H9 (cell line): ENCODE data around the gene ARHGEF10L. TPM values are rescaled to one million over a fixed set of nuclear protein-coding genes. Genes with fewer than 3 reads are reported as not detected.

Experiments used
- DNase-seq: peaks from one replicate; pipeline ENCODE4 v3.0.0-alpha.2; 2017
- H2AFZ ChIP-seq: one replicate; pipeline ENCODE4 v1.6.1; 2013; ENCODE audit warnings: mild to moderate bottlenecking, low read length, control low read depth, moderate library complexity
- H2AK5ac ChIP-seq: 2 replicates; pipeline ENCODE4 v1.6.1; 2013; ENCODE audit warnings: low read length, control low read depth, mixed read lengths; ENCODE audit not compliant: insufficient read length
- H2BK120ac ChIP-seq: one replicate; pipeline ENCODE4 v1.6.1; 2013; ENCODE audit warnings: low read depth, mild to moderate bottlenecking, low read length, control low read depth, inconsistent platforms; ENCODE audit not compliant: poor library complexity, severe bottlenecking
- H2BK12ac ChIP-seq: 2 replicates; pipeline ENCODE4 v1.6.1; 2013; ENCODE audit warnings: low read length, control low read depth, mixed read lengths, low read depth; ENCODE audit not compliant: insufficient read length
- H2BK15ac ChIP-seq: 2 replicates; pipeline ENCODE4 v1.6.1; 2013; ENCODE audit warnings: low read depth, low read length, control low read depth
- H2BK20ac ChIP-seq: one replicate; pipeline ENCODE4 v1.6.1; 2013; ENCODE audit warnings: low read depth, mild to moderate bottlenecking, low read length, control low read depth, inconsistent platforms; ENCODE audit not compliant: poor library complexity, severe bottlenecking
- H2BK5ac ChIP-seq: 2 replicates; pipeline ENCODE4 v1.6.1; 2013; ENCODE audit warnings: low read length, control low read depth, mixed read lengths; ENCODE audit not compliant: insufficient read length
- H3K14ac ChIP-seq: 2 replicates; pipeline ENCODE4 v1.6.1; 2013; ENCODE audit warnings: low read length, control low read depth; ENCODE audit not compliant: insufficient read depth
- H3K18ac ChIP-seq: 2 replicates; pipeline ENCODE4 v1.6.1; 2013; ENCODE audit warnings: low read depth, mild to moderate bottlenecking, mixed read lengths, low read length, control low read depth; ENCODE audit not compliant: insufficient read length
- H3K23ac ChIP-seq: 2 replicates; pipeline ENCODE4 v1.6.1; 2013; ENCODE audit warnings: low read length, control low read depth, mixed read lengths, low read depth; ENCODE audit not compliant: insufficient read length
- H3K23me2 ChIP-seq: 2 replicates; pipeline ENCODE4 v1.6.1; 2013; ENCODE audit warnings: low read depth, mild to moderate bottlenecking, mixed read lengths, low read length, control low read depth; ENCODE audit not compliant: insufficient read length, poor library complexity, severe bottlenecking
- H3K27ac ChIP-seq: 2 replicates; pipeline ENCODE4 v1.5.1; 2013; ENCODE audit warnings: low read length, control low read depth, mixed read lengths, low read depth; ENCODE audit not compliant: insufficient read length
- H3K27me3 ChIP-seq: 2 replicates; pipeline ENCODE4 v1.6.1; 2013; ENCODE audit warnings: low read length, control low read depth, inconsistent platforms; ENCODE audit not compliant: insufficient read depth
- H3K4ac ChIP-seq: 2 replicates; pipeline ENCODE4 v1.6.1; 2013; ENCODE audit warnings: low read depth, mild to moderate bottlenecking, control low read depth, inconsistent platforms, low read length, moderate library complexity
- H3K4me1 ChIP-seq: 2 replicates; pipeline ENCODE4 v1.6.1; 2013; ENCODE audit warnings: low read length, control low read depth, inconsistent platforms; ENCODE audit not compliant: insufficient read depth
- H3K4me2 ChIP-seq: 2 replicates; pipeline ENCODE4 v1.6.1; 2013; ENCODE audit warnings: low read length, control low read depth, mixed read lengths; ENCODE audit not compliant: insufficient read length, insufficient read depth
- H3K56ac ChIP-seq: 2 replicates; pipeline ENCODE4 v1.6.1; 2013; ENCODE audit warnings: low read depth, mild to moderate bottlenecking, mixed read lengths, low read length, control low read depth; ENCODE audit not compliant: insufficient read length
- H3K79me1 ChIP-seq: 2 replicates; pipeline ENCODE4 v1.6.1; 2013; ENCODE audit warnings: low read depth, mild to moderate bottlenecking, moderate library complexity, low read length, control low read depth, inconsistent platforms; ENCODE audit not compliant: insufficient read depth, poor library complexity, severe bottlenecking
- H3K79me2 ChIP-seq: 2 replicates; pipeline ENCODE4 v1.6.1; 2013; ENCODE audit warnings: low read length, control low read depth, inconsistent platforms; ENCODE audit not compliant: insufficient read depth
- H3K9ac ChIP-seq: 2 replicates; pipeline ENCODE4 v1.6.1; 2013; ENCODE audit warnings: low read length, control low read depth, mixed read lengths; ENCODE audit not compliant: insufficient read length; ENCODE audit errors: extremely low read depth
- H3K9me3 ChIP-seq: one replicate; pipeline ENCODE4 v1.6.1; 2013; ENCODE audit warnings: low read depth, low read length, inconsistent platforms; ENCODE audit not compliant: control insufficient read depth
- H3T11ph ChIP-seq: one replicate; pipeline ENCODE4 v1.6.1; 2013; ENCODE audit warnings: mild to moderate bottlenecking, low read length, control low read depth, inconsistent platforms
- H4K20me1 ChIP-seq: one replicate; pipeline ENCODE4 v1.6.1; 2013; ENCODE audit not compliant: control insufficient read depth, insufficient read length, insufficient read depth
- H4K5ac ChIP-seq: 2 replicates; pipeline ENCODE4 v1.6.1; 2013; ENCODE audit warnings: low read depth, mild to moderate bottlenecking, mixed read lengths, low read length, control low read depth; ENCODE audit not compliant: insufficient read length
- H4K8ac ChIP-seq: replicated peaks from 2 replicates; pipeline ENCODE4 v1.6.1; 2013; ENCODE audit warnings: low read length, control low read depth, mixed read lengths, low read depth; ENCODE audit not compliant: insufficient read length
- H4K91ac ChIP-seq: 2 replicates; pipeline ENCODE4 v1.6.1; 2013; ENCODE audit warnings: low read depth, mild to moderate bottlenecking, moderate library complexity, mixed read lengths, low read length, control low read depth; ENCODE audit not compliant: insufficient read length
- H3K27ac Mint-ChIP-seq, 3 experiments: 2 replicates in 2 of 3; 3 replicates in 1 of 3; pipeline ENCODE4 v1.8.0; 2020 to 2021; ENCODE audit warnings: mixed read lengths in 3 of 3, mild to moderate bottlenecking in 1 of 3, moderate library complexity in 1 of 3
- H3K27me3 Mint-ChIP-seq: 2 replicates; pipeline ENCODE4 v1.8.0; 2021; ENCODE audit warnings: low read depth, mild to moderate bottlenecking, moderate library complexity, mixed read lengths
- H3K36me3 Mint-ChIP-seq, 3 experiments: 2 replicates in 2 of 3; 3 replicates in 1 of 3; pipeline ENCODE4 v1.8.0; 2020 to 2021; ENCODE audit warnings: low read depth in 3 of 3, mixed read lengths in 3 of 3; ENCODE audit not compliant: insufficient read depth in 1 of 3
- H3K4me1 Mint-ChIP-seq, 2 experiments: 2 replicates each; pipeline ENCODE4 v1.8.0; 2020; ENCODE audit warnings: mixed read lengths in 2 of 2
- H3K4me3 Mint-ChIP-seq, 2 experiments: 2 replicates in 1 of 2; 3 replicates in 1 of 2; pipeline ENCODE4 v1.8.0; 2020 to 2021; ENCODE audit warnings: mild to moderate bottlenecking in 2 of 2, mixed read lengths in 2 of 2, moderate library complexity in 1 of 2
- H3K9me3 Mint-ChIP-seq, 2 experiments: 2 replicates in 1 of 2; 3 replicates in 1 of 2; pipeline ENCODE4 v1.8.0; 2020; ENCODE audit warnings: mild to moderate bottlenecking in 2 of 2, mixed read lengths in 2 of 2, moderate library complexity in 1 of 2
- CTCF ChIP-seq: fragments of 200-600 bp; sonication (generic); conservative IDR thresholded peaks from 3 replicates; pipeline ENCODE4 v1.8.0; 2021; ENCODE audit warnings: antibody characterized with exemption, mild to moderate bottlenecking
- WGBS: extraction: QIAGEN DNeasy Blood & Tissue Kit; methylation state at CpG from one replicate; pipeline ENCODE4 v1.1.7; 2013; ENCODE audit warnings: missing lambda C conversion rate, low lambda C conversion rate, mixed read lengths; ENCODE audit not compliant: insufficient read length; ENCODE audit errors: extremely low coverage; 5-methylcytosine and 5-hydroxymethylcytosine counted together
- total RNA-seq: library from RNA; stranded (reverse); gene quantifications from 2 replicates; pipeline ENCODE4 v1.2.1, GENCODE V29; 2021

ARHGEF10L gene
- total RNA-seq, 1 experiment from 2014 or later, result 20.2 TPM

DNA sequence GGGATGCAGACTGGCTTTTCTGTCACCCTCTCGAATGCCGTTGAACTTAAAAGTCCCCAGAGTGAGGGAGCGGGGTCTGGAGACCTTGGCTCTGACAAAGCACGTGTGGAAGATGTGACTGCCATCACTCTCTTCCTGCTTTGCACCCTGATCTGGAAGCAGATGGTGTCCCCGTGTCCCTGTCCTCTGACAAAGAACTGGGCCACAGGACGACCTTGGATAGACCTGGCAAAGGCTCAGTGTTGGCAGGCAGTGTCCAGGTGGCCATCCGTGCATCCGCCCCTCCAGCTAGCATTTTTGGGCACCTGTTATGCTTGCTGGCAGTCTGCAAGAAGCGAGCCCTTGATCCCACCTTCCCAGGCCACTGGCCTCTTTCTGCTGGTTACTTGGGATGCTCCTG lies 27.4 kb downstream of the ARHGEF10L start:
- H3K9me3 Mint-ChIP-seq, result no peaks in the 10 kb centered on the region
- no peaks in the 10 kb centered on the region for H3K36me3 Mint-ChIP-seq
- no peak overlapping the region for H3T11ph ChIP-seq
- H2BK15ac ChIP-seq, result no peak overlapping the region
- no peaks in the 10 kb centered on the region; the same call in 1 of the 2 replicates for H3K27me3 Mint-ChIP-seq
- no peak overlapping the region for H2BK120ac ChIP-seq
- no peak overlapping the region for H2BK5ac ChIP-seq
- no peak for TF ChIP-seq CTCF
- H3K56ac ChIP-seq, result no peak overlapping the region
- H3K4me1 Mint-ChIP-seq, result peaks cover 71 to 91% of the 10 kb centered on the region in 2 experiments
- no peak overlapping the region for H3K9ac ChIP-seq
- no peaks in the 10 kb centered on the region for H3K27me3 ChIP-seq
- H3K4me3 Mint-ChIP-seq, result no peak overlapping the region
- no peak overlapping the region for H4K91ac ChIP-seq
- H3K23me2 ChIP-seq, result no peaks in the 10 kb centered on the region
- no peak overlapping the region; a peak in 1 of 7 replicates for H3K27ac Mint-ChIP-seq
- H2AFZ ChIP-seq, result no peak overlapping the region
- no peak overlapping the region for H2BK20ac ChIP-seq
- no peak for DNase-seq
- no peak overlapping the region for H3K27ac ChIP-seq
- H2AK5ac ChIP-seq, result no peak overlapping the region
- H3K4me2 ChIP-seq, result no peak overlapping the region
- peaks cover 9% of the 10 kb centered on the region; the same call in 1 of the 2 replicates for H3K79me2 ChIP-seq
- no peak overlapping the region for H4K5ac ChIP-seq
- no peaks in the 10 kb centered on the region for H3K9me3 ChIP-seq
- H4K8ac ChIP-seq, result no peak overlapping the region
- no peaks in the 10 kb centered on the region for H3K79me1 ChIP-seq
- H3K4ac ChIP-seq, result no peak overlapping the region
- no peak overlapping the region for H3K18ac ChIP-seq
- H3K4me1 ChIP-seq, result peaks cover 11% of the 10 kb centered on the region; the same call in 1 of the 2 replicates
- WGBS, result no CpG with 5 or more reads among the region's 9 CpGs
- no peak overlapping the region for H3K23ac ChIP-seq
- H3K14ac ChIP-seq, result no peak overlapping the region
- no peak overlapping the region for H2BK12ac ChIP-seq
- H4K20me1 ChIP-seq, result no peaks in the 10 kb centered on the region
